ENCODE data around the gene ERMAP.
A peak's percentile ranks its signal among the peaks of the same experiment; 100 is the strongest.
"Not testable (repeated sequence)": the region's sequence is repeated elsewhere in the genome, so short reads cannot be mapped to it uniquely, and the experiment has no call there.

Gene ERMAP

DNA sequence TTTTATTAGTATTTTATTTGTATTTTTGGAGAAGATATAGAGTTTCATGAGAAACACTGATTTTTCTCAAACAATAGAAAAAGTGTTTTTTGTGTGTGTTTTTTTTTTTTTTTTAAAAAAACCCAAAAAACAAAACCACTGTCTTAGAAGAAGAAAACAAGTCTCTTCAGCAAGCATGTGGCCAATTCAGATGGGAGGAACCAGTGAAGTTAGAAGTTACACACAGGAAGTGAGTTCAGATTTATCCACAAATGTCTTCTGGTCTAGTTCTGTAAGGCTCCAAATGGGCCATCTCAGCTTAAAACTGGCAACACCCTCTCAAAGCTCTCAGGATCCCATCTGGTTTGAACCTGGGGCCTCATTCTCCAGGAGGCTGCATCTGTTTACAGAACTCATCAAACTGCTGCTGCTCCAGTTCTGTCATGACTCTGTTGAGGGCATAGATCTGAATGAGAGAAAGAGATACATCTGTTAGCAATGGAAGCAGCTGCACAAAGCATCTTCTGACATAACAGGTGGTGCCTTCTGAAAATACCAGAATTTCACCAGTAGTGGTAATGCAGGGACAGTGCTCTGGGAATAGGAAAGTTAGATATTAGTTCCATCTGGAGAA lies 9.8 kb upstream of the ERMAP start:
- DNase-seq = no peak

DNA sequence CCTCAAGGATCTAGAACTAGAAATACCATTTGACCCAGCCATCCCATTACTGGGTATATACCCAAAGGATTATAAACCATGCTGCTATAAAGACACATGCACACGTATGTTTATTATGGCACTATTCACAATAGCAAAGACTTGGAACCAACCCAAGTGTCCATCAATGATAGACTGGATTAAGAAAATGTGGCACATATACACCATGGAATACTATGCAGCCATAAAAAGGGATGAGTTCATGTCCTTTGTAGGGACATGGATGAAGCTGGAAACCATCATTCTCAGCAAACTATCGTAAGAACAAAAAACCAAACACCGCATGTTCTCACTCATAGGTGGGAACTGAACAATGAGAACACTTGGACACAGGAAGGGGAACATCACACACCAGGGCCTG lies 2.1 kb upstream of the ERMAP start:
- not testable (repeated sequence) for DNase-seq

DNA sequence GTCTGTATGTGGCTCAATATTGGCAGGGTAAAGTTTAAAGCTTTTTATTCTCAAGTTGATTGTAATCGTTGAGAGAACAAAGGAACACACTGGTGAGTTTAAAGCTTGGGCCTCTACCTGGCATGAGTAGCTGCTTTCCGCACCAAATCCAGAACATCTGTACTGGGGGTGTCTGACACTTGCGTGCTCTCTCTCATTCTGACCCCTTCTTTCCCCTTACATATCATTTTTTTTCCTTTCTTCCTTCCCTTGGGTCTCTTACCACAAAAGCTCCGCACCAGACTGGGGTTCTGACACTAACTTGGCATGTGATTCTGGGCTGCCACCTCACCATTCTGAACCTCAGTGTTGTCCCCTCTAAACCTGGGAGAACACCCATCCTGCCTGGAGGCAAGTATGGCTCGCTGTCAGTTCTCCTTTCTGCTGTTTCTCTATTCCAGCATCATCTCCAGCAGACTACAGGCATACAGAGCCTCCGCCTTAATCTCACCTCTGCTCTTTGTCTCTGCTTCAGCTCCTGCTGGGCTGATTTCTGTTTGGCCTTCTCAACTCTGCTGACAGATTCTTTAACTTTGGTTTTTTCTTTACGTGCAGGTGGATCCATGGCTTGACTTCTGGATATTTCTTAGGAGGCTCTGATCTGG lies 859 bp upstream of the ERMAP start:
- peak; percentile 22 to 25 for DNase-seq

DNA sequence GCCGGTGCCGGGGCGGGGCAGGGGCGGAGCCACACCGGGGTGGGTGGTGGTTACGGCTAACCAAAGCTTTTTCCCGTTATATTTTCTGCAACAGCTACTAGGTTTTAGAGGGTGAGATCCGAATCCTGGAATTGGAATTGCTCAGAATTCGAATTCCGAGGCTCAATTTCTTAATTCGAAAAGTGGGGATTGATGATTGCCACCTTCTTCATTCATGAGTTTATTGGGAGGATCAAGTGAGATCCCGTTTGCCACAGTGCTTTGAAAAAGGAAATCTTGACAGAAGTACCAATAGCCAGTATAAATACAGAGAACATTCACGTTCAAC lies 482 bp downstream of the ERMAP start:
- peak in 1 of 2 experiments; percentile 69 for DNase-seq

DNA sequence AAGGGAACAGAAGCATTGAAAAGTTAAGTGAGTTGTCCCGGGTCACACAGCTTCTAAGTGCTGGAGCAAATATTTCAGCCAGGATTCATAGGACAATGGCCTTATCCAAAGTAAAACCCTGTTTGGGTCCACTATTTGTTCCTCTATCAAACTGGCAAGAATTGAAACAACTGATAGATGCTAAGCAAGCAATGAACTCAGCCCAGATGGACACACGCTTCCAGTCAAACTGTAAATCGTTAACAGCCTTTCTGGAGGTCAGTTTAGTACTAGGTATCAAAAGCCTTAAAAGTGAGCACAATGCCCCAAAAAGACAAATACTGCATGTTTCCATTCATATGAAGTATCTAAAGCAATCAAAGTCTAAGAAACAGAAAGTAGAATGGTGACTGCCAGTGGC lies 1.1 kb downstream of the ERMAP start:
- no peak for DNase-seq

DNA sequence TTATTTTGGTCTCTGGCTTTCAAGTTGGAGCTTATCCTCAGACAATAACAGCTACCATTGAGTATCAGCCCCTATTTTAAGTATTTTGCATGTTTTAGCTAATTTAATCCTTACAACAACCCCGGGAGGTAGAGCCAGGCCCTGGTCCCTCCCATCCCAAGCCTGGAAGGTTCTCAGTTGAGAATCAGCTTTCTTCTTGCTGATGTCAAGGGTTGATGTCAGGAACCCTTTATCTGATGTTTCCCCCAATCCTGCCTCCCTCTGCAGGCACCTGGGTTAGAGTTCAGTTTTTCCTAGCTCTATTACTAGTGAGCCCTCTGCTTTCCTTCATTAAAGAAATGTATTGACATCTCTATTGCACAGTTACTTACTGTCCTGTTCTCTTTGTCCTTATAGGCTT lies 3.9 kb downstream of the ERMAP start:
- no peak for DNase-seq

DNA sequence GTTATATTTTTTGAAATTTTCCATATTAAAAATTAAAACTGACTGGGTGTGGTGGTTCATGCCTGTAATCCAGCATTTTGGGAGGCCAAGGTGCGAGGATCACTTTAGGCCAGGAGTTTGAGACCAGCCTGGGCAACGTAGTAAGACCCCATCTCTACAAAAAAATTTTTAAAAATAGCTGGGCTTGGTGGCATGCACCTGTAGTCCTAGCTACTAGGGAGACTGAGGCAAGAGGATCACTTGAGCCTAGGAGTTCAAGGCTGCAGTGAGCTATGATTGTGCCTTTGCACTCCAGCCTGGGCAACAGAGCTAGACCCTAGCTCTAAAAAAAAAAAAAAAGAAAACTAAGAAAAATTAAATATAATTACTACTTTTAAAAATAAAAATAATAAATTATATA lies 4.8 kb downstream of the ERMAP start:
- no peak for DNase-seq

DNA sequence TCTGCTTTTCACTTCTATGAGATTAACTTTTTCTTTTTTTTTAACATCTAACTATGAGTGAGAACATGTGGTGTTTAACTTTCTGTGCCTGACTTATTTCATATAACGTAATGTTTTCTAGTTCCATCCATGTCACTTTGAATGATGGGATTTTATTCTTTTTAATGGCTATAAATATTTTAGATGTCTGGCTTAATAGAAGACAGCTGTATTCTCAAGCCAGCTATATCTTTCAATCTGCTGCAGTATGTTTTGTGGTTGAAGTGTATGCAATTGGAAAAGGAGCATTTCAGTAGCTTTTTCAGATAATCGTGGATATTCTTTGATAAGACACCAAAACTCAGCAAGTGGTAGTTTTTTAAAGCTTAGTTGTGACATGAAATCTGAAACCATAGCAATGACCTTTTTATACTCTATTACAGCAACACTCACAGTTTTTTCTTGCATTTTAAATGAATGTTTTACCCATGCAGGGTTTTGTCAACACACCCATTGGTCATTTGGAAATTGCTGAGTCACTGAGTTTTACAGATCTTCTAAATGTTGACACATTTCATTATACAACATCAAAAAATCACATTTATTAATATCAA lies 6.0 kb downstream of the ERMAP start:
- DNase-seq = no peak

DNA sequence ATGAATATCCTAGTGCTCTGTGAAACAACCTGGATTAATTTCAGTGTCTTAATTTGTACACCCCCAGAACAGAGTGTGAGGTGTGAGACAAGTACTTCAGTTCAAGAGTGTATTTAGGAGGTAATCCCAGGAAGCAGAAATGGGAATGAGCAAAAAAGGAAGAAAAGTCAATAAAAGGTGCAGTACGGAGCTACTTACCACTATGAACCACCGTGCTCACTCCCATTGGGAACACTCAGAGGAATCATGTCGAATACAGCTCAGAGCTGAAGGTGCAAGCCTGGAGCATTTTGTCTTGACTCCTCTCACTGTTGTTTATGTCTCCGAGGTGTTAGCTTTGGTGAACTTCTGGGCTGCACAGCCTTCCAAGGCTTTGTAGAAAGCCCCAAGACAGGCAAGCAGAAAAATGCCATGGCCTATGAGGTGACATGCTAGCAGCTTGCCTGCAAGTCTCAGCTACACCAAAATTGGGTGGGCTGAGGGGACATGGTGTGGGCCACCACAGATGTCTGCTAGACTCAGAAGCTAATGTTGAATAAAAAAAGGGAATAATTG lies 7.6 kb downstream of the ERMAP start:
- no peak for DNase-seq

DNA sequence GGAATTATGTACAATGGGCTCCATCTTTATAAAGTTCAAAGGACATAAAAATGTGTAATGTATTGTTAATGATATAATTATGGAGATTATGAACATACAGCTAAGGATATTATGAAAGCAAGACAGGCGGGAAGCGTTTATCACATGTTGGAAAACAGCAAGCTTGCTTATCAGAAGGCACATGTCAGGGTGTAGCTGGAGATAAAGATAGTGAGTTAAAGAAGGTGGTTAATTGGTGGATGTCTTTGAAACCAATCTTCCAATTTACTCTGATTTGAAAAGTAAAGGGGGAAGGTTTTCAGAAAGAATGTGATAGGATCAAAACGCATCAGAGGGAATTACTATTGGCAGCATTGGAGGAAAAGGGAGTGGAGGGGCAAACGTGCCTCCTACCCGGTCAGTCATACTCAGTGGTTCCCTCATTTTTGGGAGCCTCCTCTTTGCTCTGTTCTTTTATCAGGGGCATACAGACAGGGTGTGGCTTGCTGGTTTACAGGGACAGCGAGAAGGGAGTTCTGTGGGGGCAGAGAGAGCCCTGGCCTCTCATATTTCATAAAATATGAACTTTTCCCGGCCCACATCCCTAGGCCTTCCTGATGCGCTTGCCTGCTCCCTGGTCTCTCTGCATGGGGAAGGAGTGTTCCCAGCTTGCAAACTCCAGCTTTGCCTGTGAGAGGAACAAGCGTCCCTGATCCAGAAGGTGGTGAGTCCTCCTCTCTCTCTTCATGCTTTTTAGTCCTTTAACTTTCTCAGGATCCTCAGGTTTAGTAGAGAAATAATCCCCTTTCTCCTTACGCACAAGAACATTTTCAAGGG lies 8.3 kb downstream of the ERMAP start:
- no peak for DNase-seq

DNA sequence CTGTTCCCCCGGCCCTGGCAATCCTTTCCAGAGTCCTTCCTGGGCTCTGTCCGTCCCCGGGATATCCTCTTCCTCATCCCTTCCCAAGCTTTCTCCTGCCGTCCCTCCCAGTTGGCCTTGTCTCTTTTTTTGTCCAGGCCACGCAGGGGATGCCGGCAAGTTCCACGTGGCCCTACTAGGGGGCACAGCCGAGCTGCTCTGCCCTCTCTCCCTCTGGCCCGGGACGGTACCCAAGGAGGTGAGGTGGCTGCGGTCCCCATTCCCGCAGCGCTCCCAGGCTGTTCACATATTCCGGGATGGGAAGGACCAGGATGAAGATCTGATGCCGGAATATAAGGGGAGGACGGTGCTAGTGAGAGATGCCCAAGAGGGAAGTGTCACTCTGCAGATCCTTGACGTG lies 13.7 kb downstream of the ERMAP start:
- no peak for DNase-seq

DNA sequence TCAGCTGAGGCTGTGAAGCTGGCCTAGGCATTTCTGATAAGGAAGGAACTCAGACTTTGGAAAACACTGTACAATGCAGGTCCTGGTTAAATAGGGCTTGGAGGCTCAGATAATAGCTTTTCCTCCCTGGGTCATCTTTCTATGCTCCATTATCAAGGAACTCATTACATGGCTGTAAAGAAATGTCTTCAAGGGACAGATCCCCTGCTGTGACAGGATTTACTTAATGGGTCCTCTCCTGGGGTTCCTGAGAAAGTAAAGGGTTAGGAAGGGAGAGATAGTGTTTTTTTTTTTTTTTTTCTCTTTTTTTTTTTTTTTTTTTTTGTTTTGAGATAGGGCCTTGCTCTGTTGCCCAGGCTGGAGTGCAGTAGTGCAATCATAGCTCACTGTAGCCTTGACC lies 14.4 kb downstream of the ERMAP start:
- no peak for DNase-seq

DNA sequence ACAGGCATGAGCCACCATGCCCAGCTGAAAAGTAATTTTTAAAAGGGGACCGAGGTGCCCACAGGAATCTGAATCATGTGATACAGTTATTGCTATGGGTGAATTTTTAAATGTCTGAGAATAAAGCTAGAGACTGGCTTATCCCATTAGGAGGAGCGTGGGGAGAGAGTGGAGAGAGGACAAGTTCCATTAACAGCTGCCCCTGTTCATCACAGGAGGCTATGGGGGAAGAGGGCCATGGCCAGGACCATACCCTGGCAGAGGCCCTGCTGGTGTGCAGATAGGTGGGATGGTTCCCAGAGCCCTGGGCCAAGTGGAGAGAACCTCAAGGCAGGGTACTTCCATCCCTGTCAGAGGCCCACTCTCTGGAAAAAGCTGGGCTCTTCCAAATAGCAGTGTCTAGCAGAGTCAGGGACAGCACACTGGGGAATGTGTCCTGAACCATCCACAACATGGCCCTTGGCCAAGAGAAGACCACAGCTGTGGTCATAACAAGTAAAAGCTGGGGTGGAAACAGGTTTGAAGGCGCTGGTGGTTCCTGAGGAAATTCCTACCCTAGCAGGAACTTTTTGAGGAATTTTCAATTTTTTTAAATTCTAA lies 15.8 kb downstream of the ERMAP start:
- no peak for DNase-seq

DNA sequence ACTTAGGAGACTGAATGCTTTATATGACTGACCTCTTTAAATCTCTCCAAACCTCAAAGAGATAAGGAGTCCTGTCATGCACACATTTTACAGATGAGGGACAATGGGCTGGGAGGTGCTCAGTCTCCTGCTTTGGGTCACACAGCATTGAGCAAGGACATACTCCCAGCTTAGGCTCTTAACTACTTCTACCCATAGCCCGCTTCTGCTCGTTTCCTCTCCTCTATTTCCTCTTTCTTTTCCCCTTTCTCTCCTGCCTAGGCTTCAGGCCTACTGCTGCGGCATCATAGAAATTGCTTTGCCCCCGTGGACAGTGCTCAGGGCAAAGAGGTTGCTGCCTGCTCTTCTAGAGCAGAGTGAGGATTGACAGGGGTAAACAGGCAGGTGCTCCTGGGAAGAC lies 17.1 kb downstream of the ERMAP start:
- peak; percentile 7 to 21 for DNase-seq

DNA sequence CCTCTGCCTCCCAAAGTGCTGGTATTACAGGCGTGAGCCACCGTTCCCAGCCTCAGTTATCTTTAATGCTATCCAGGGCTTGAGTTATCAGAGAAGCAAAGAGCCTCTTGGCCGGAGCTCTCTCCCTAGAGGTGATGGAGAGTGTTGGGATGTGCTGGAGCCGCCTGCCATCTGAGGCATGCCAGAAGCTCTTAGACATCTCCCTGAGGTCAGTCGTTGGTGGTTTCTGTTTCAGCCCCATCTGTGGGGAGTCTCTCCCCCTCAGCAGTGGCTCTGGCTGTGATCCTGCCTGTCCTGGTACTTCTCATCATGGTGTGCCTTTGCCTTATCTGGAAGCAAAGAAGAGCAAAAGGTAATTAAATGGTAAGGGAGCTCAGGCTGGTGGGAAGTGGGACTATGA lies 17.9 kb downstream of the ERMAP start:
- no peak for DNase-seq

DNA sequence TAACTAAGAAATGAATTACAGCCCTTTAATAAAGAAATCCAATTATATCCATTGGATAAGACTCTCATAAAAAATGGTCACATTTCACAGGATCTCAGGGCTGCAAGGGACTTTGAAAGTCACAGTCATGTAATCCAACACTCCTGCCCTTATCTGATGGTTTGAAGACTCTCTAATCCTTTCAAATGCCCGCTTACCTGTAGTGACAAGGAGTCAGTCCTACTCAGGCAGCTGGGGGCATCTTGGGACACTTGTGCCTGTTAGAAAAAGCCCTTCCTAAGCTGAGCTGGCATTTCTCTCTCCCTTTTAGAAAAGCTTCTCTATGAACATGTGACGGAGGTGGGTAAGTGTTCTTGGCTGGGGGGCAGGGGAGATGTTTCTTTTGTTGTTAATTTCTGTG lies 18.5 kb downstream of the ERMAP start:
- no peak for DNase-seq

DNA sequence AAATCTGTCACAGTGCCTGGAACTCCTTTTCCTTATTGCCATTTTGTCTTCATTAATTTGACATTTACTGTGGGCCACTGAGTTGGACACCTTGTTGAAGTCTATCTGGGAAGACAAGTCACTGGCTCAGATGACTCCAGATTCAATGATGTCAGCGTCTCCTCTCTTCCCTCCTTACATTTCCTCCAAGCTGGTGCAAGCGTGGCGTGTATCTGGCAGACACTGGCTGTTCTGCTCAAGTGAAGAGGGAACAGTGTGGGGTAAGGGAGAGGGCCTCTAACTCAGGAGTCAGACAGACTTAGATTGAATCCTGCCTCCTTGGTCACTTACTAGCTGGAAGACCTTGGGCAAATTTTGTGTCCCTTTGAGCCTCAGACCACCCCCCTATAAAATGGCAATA lies 20.8 kb downstream of the ERMAP start:
- DNase-seq = no peak

DNA sequence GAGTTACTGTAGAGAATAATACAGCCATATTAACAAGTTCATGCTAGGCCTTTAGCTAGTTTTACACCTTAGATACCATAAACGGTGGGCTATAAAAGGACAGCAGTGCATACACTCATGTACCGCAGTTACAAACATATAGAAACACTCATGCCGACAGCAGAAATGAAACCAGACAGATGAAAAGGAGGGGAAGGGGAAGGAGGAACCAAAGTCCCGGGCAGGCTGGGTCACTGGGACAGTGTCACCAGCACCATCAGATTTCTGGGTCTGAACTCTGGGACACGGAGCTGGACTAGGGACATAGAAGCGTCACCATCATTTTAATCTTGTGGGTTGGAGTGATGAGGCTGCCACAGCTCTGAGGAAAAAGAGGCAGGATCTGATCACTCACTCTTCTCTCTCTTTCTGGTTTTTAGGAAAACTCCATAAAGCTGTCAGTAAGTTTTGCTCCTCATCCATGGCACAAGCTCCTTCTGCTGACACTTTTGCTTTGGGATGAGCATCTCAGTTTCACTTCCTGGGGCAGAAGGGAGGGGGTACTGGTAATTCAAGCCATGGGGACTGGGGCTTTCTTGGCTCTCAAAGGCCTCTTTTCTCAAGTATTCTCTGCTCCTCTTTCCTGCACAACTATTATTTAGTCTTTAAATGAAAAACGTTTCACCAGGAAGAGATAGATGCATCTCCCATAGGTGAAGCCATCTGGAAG lies 21.7 kb downstream of the ERMAP start:
- no peak for DNase-seq

DNA sequence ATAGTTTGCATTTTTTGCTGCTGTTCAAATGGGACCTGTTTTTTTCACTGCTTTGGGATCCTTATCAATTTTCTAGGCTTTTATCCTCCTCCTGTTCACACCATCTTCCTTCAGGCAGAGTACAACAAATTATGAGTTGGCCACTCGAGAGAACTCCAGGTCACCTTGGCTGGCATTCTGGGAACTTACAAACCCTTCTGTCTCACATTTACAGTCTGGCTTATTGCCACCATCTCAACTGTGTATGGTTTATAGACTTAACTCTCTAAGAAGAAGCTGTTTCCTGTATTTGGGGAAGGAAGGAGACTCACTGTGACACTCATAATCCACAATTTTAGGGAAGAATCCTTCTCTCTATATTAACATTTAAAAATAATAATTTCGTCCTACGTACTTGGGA lies 24.1 kb downstream of the ERMAP start:
- peak; percentile 29 to 51 for DNase-seq

DNA sequence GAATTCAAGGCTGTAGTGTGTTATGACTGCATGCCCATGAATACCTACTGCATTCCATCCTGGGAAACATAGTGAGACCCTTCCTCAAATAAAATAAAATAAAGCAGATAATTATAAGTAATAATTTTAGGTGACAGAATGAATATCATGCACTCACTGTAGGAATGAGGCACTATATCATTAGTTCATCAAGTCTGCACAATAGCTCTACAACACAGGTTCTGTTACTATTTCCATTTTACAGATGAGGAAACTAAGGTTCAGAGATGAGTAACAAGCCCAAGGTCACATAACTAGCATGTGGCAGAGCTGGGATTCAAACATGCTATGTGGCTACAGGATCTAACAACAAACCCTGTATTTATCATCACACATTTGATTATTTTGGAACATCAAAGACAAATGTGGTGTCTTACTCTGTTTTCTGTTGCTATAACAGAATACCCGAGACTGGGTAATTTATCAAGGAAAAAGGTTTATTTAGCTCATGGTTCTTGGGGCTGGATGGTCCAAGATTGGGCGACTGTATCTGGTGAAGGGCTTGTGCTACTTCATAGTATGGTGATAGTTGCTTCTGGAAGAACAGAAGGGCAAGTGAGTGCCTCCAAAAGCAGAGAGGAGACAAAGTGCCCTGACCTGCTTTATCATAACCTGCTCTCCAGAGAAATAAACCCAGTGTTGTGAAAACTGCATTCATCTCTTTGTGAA lies 24.7 kb downstream of the ERMAP start:
- no peak for DNase-seq

DNA sequence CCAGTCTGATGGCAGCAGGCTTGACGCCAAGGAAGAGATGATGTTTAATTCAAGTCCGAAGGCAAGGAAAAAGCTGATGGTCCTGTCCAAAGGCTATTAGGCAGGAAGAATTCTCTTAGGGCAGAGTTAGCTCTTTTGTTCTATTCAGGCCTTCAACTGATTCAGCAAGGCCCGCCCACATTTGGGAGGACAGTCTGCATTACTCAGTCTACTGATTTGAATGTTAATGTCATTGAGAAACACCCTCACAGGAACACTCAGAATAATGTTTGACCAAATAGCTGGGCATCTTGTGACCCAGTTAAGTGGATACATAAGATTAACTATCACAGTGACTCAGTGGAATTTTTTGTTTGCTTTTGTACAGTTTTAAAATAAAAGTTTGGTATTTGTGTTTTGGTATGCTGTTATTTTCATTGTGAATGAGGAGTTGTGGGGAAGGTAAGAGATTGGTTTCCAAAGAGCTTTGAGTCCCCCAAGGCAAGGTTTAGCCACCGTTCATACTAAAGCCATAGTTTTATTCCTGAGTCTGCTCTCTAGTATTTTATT lies 27.7 kb downstream of the ERMAP start:
- no peak for DNase-seq

DNA sequence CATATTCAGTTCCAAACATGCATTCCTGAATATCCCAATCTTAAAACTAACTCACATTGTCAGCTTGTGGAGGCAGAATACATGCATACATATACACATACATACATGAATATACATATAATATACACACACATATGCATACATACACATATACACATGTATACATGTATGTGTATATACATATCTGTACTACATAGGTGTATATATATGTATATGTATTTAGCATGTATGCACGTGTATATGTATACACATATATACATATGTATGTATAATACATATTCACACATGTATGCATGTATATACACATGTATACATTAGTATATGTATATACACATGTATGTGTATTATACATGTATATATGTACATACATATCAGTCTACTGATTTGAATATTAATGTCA lies 28.3 kb downstream of the ERMAP start:
- DNase-seq = no peak

Data from Kasumi-1 (cell line).